Activated T-cell treated with anti-CD3 and anti-CD28 coated beads, Interleukin-2, amount 50 U/mL, for 72 hours (primary cell): ENCODE data around the gene SKIC8. TPM values are rescaled to one million over a fixed set of nuclear protein-coding genes. Genes with fewer than 3 reads are reported as not detected.

Experiments
- ATAC-seq, 2 donors: fragments of 150-1000 bp; cut with Tn5 transposase; replicated peaks in 1 of 2; 2 replicates each; pipeline ENCODE4 v1.10.0; 2021; ENCODE audit warnings: moderate library complexity in 2 of 2, mild to moderate bottlenecking in 1 of 2
- DNase-seq, 2 donors: peaks; one replicate each; pipeline ENCODE4 v3.0.0; 2021 to 2022; ENCODE audit warnings: mixed read lengths in 1 of 2
- H3K27ac Mint-ChIP-seq: one replicate; pipeline ENCODE4 v1.8.0; 2022; ENCODE audit warnings: mild to moderate bottlenecking, moderate library complexity, mixed read lengths
- H3K27me3 Mint-ChIP-seq: one replicate; pipeline ENCODE4 v1.8.0; 2022; ENCODE audit warnings: low read depth, mixed read lengths
- H3K36me3 Mint-ChIP-seq, 2 donors: one replicate each; pipeline ENCODE4 v1.8.0; 2022; ENCODE audit warnings: mixed read lengths in 2 of 2, mild to moderate bottlenecking in 1 of 2; ENCODE audit not compliant: insufficient read depth in 2 of 2
- H3K4me1 Mint-ChIP-seq: one replicate; pipeline ENCODE4 v1.8.0; 2022; ENCODE audit warnings: low read depth, mixed read lengths
- H3K4me3 Mint-ChIP-seq, 2 donors: one replicate each; pipeline ENCODE4 v1.8.0; 2022; ENCODE audit warnings: mild to moderate bottlenecking in 2 of 2, mixed read lengths in 2 of 2, moderate library complexity in 2 of 2
- H3K9me3 Mint-ChIP-seq, 2 donors: one replicate each; pipeline ENCODE4 v1.8.0; 2022; ENCODE audit warnings: mixed read lengths in 2 of 2
- total RNA-seq, 2 donors: library from RNA; stranded (reverse); gene quantifications; one replicate each; pipeline ENCODE4 v1.2.3, GENCODE V29; 2022

Gene SKIC8
- total RNA-seq, 2 donors from 2014 or later = 31.0 to 31.3 TPM

- H3K36me3 Mint-ChIP-seq = no peaks in the 10 kb centered on the region
- no peaks in the 10 kb centered on the region for H3K4me1 Mint-ChIP-seq
- DNase-seq = no peak
- H3K27ac Mint-ChIP-seq = no peak overlapping the region
- no peak for ATAC-seq
- H3K9me3 Mint-ChIP-seq = no peaks in the 10 kb centered on the region
- no peaks in the 10 kb centered on the region for H3K27me3 Mint-ChIP-seq
- no peak overlapping the region for H3K4me3 Mint-ChIP-seq
These were observed 17.1 kb upstream of the SKIC8 start for GRCh38 chr15:78316283-78317083.

- no peaks in the 10 kb centered on the region for H3K36me3 Mint-ChIP-seq
- H3K27ac Mint-ChIP-seq = no peak overlapping the region
- ATAC-seq = no peak
- H3K27me3 Mint-ChIP-seq = no peaks in the 10 kb centered on the region
- no peak for DNase-seq
- H3K4me1 Mint-ChIP-seq = no peaks in the 10 kb centered on the region
- H3K4me3 Mint-ChIP-seq = no peak overlapping the region
- H3K9me3 Mint-ChIP-seq = no peaks in the 10 kb centered on the region
These were observed 16.4 kb upstream of the SKIC8 start for GRCh38 chr15:78315686-78316282.

GRCh38 chr15:78314181-78314581 lies 14.8 kb upstream of the SKIC8 start:
- Mint-ChIP-seq H3K4me1 (no peaks in the 10 kb centered on the region), H3K9me3 (no peaks in the 10 kb centered on the region), H3K27me3 (peaks cover 5% of the 10 kb centered on the region), H3K4me3 (no peak overlapping the region), H3K27ac (no peak overlapping the region), H3K36me3 (no peaks in the 10 kb centered on the region)
- no peak for ATAC-seq
- DNase-seq = no peak

GRCh38 chr15:78313383-78313782 lies 14.0 kb upstream of the SKIC8 start:
- Mint-ChIP-seq H3K9me3 (no peaks in the 10 kb centered on the region), H3K4me1 (no peaks in the 10 kb centered on the region), H3K27ac (no peak overlapping the region), H3K36me3 (no peaks in the 10 kb centered on the region), H3K27me3 (peaks cover 8% of the 10 kb centered on the region), H3K4me3 (no peak overlapping the region)
- DNase-seq (no peak), ATAC-seq (no peak)

GRCh38 chr15:78312957-78313356 lies 13.5 kb upstream of the SKIC8 start:
- Mint-ChIP-seq H3K4me1 (no peaks in the 10 kb centered on the region), H3K9me3 (no peaks in the 10 kb centered on the region), H3K27me3 (peaks cover 11% of the 10 kb centered on the region), H3K4me3 (no peak overlapping the region), H3K27ac (no peak overlapping the region), H3K36me3 (no peaks in the 10 kb centered on the region)
- ATAC-seq (no peak), DNase-seq (no peak)

- no peak for DNase-seq
- Mint-ChIP-seq H3K27ac (no peak overlapping the region), H3K36me3 (no peaks in the 10 kb centered on the region), H3K9me3 (no peaks in the 10 kb centered on the region), H3K27me3 (peaks cover 13% of the 10 kb centered on the region), H3K4me3 (no peak overlapping the region), H3K4me1 (no peaks in the 10 kb centered on the region)
- no peak for ATAC-seq
These were observed 13.1 kb upstream of the SKIC8 start for GRCh38 chr15:78312536-78312935.

- Mint-ChIP-seq H3K36me3 (no peaks in the 10 kb centered on the region), H3K9me3 (no peaks in the 10 kb centered on the region), H3K27me3 (peaks cover 13% of the 10 kb centered on the region), H3K27ac (no peak overlapping the region), H3K4me1 (no peaks in the 10 kb centered on the region), H3K4me3 (no peak overlapping the region)
- no peak for DNase-seq
- ATAC-seq = no peak
These were observed 11.9 kb upstream of the SKIC8 start for GRCh38 chr15:78311292-78311691.

GRCh38 chr15:78308422-78309032 lies 9.1 kb upstream of the SKIC8 start:
- H3K36me3 Mint-ChIP-seq = no peaks in the 10 kb centered on the region
- no peaks in the 10 kb centered on the region for H3K4me1 Mint-ChIP-seq
- peak; percentile 89 to 93 for ATAC-seq
- H3K4me3 Mint-ChIP-seq = no peak overlapping the region
- H3K27me3 Mint-ChIP-seq = peaks cover 18% of the 10 kb centered on the region
- H3K9me3 Mint-ChIP-seq = no peaks in the 10 kb centered on the region
- peak; percentile 73 to 76 for DNase-seq
- H3K27ac Mint-ChIP-seq = no peak overlapping the region

GRCh38 chr15:78307976-78308375 lies 8.6 kb upstream of the SKIC8 start:
- Mint-ChIP-seq H3K27ac (no peak overlapping the region), H3K36me3 (no peaks in the 10 kb centered on the region), H3K27me3 (peaks cover 18% of the 10 kb centered on the region), H3K4me3 (no peak overlapping the region), H3K9me3 (no peaks in the 10 kb centered on the region), H3K4me1 (peaks cover under 1% of the 10 kb centered on the region)
- DNase-seq = no peak
- no peak for ATAC-seq

- Mint-ChIP-seq H3K9me3 (no peaks in the 10 kb centered on the region), H3K27ac (no peak overlapping the region), H3K27me3 (peaks cover 18% of the 10 kb centered on the region), H3K4me1 (peaks cover 17% of the 10 kb centered on the region), H3K36me3 (no peaks in the 10 kb centered on the region), H3K4me3 (no peak overlapping the region)
- no peak for DNase-seq
- no peak for ATAC-seq
These were observed 6.9 kb upstream of the SKIC8 start for GRCh38 chr15:78306176-78306774.

- Mint-ChIP-seq H3K36me3 (no peaks in the 10 kb centered on the region), H3K4me3 (no peak overlapping the region), H3K27me3 (peaks cover 16% of the 10 kb centered on the region), H3K9me3 (no peaks in the 10 kb centered on the region), H3K4me1 (peaks cover 34% of the 10 kb centered on the region), H3K27ac (no peak overlapping the region)
- ATAC-seq (no peak), DNase-seq (no peak)
These were observed 5.0 kb upstream of the SKIC8 start for GRCh38 chr15:78304216-78305066.

- ATAC-seq (no peak), DNase-seq (no peak)
- peak overlapping the region; percentile 56 to 82 for H3K4me3 Mint-ChIP-seq
- H3K27me3 Mint-ChIP-seq = peaks cover 5% of the 10 kb centered on the region
- peaks cover 0 to 1% of the 10 kb centered on the region in 2 donors for H3K36me3 Mint-ChIP-seq
- peaks cover 51% of the 10 kb centered on the region for H3K4me1 Mint-ChIP-seq
- no peaks in the 10 kb centered on the region for H3K9me3 Mint-ChIP-seq
- peak overlapping the region; percentile 87 for H3K27ac Mint-ChIP-seq
These were observed 3.3 kb upstream of the SKIC8 start for GRCh38 chr15:78302579-78303312.
